Coronary artery (tissue), 2 donors: ENCODE measurements around the gene MED27.

Source experiments
- DNase-seq: peaks from one replicate; pipeline ENCODE4 v3.0.0-alpha.2; 2017; ENCODE audit warnings: low spot score
- H3K27ac ChIP-seq, 2 donors: fragments of 200-600 bp; sonication (generic); one replicate each; pipeline ENCODE4 v1.5.1; 2016 to 2019
- H3K4me3 ChIP-seq: fragments of 200-600 bp; sonication (generic); 2 replicates; pipeline ENCODE4 v1.5.1; 2016; ENCODE audit warnings: mild to moderate bottlenecking, moderate library complexity
- CTCF ChIP-seq: fragments of 200-600 bp; sonication (generic); IDR thresholded peaks from one replicate; pipeline ENCODE4 v1.5.1; 2019; ENCODE audit warnings: antibody characterized with exemption

The MED27 gene

GRCh38 chr9:132079391-132080091 is at the start of gene MED27:
TSS of gene MED27 (minus strand) at chr9:132079867. CDS start at chr9:132079844, 23 bp downstream.
- TF ChIP-seq CTCF = no peak
- peak within 1 kb of the TSS; percentile 27 to 78 for H3K27ac ChIP-seq

GRCh38 chr9:132127888-132128534 is 48.3 kb upstream of the MED27 start:
- no peak overlapping the region for H3K4me3 ChIP-seq
- no peak overlapping the region for H3K27ac ChIP-seq
- no peak for DNase-seq
- TF ChIP-seq CTCF = no peak

More at GRCh38 chr9:132079391-132080091, at the start of gene MED27:
- peak within 1 kb of the TSS; percentile 81 for H3K4me3 ChIP-seq
- peak; percentile 92 for DNase-seq

- TF ChIP-seq CTCF = no peak
- Histone ChIP-seq H3K27ac (no peak overlapping the region), H3K4me3 (no peak overlapping the region)
- no peak for DNase-seq
These were observed 47.1 kb upstream of the MED27 start for GRCh38 chr9:132126680-132127236.

GRCh38 chr9:132125944-132126679 is 46.4 kb upstream of the MED27 start:
- Histone ChIP-seq H3K27ac (no peak overlapping the region), H3K4me3 (no peak overlapping the region)
- no peak for TF ChIP-seq CTCF
- DNase-seq = no peak

- no peak for TF ChIP-seq CTCF
- H3K27ac ChIP-seq = no peak overlapping the region
- no peak overlapping the region for H3K4me3 ChIP-seq
- no peak for DNase-seq
These were observed 45.7 kb upstream of the MED27 start for GRCh38 chr9:132125361-132125760.

- Histone ChIP-seq H3K27ac (no peak overlapping the region), H3K4me3 (no peak overlapping the region)
- TF ChIP-seq CTCF = no peak
- no peak for DNase-seq
These were observed 45.1 kb upstream of the MED27 start for GRCh38 chr9:132124800-132125199.
